Right lung (tissue), 5 donors: ENCODE data around the gene BLM. TPM values are rescaled to one million over a fixed set of nuclear protein-coding genes. Genes with fewer than 3 reads are reported as not detected.

ENCODE experiments used
- DNase-seq, 2 donors: peaks; one replicate each; pipeline ENCODE4 v3.0.0-alpha.2; 2013
- polyA plus RNA-seq, 5 donors: library from polyadenylated mRNA; unstranded; fragments of 120-200 nt; gene quantifications; one replicate each; pipeline versions ENCODE4 v1.2.1 to v1.2.3, GENCODE V29; 2013; ENCODE audit warnings: inconsistent platforms in 1 of 5, low replicate concordance in 1 of 5; ENCODE audit not compliant: insufficient read length in 5 of 5, insufficient read depth in 1 of 5

BLM gene
- polyA plus RNA-seq, 5 donors = 6.5 to 16.3 (median 10.5) TPM

DNA sequence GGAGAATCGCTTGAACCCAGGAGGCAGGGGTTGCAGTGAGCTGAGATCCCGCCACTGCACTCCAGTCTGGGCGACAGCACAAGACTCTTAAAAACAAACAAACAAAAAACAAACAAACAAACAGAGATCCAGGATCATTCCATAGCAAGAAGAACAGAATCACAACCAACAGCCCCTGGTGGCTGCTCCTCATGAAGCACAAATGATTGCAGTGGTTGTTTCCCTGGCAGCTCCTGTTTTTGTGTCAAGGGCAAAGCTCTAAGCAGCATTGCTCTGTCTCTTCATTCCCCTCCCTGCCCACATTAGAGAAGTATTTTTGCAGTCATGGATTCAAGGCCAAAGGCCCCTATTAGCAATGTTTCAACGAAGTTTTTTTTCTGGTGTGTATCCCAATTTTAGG is 25.8 kb upstream of the BLM start:
- DNase-seq = no peak

DNA sequence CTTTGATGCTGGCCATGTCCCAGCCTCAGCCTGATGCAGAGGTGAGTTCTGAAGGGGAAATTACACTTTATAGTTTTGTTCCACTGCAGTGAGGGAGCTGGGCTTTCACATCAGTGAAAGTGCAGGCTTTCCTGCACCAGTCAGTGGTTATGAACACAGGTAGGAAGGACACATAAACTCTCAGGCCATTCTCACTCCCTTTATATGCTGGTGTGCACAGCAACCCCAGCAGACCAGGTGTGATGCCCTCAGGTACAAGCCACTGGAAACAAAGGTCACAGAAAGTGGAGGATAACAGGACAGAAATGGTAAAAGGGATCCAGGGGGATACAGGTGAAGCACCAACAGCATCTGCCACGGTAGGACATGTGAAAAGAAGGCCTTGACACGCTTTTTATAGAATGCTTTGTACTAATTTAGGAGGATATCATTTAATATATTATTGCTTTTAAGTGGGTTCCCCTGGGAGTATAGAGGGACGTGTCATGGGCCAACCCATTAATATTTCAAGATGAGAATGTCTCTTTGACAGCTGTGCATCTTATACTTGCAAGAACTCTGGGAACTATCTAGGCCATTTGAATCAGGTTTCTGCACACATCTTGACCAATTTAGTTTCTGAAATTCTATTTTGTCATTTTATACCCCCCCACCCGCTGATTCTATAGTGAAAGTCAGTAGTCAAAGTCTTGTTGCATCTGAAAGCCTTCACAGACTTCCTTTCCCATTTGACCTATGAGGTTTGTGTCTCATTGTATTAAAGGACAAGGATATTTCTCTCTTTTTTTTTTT is 25.0 kb upstream of the BLM start:
- DNase-seq = no peak

DNA sequence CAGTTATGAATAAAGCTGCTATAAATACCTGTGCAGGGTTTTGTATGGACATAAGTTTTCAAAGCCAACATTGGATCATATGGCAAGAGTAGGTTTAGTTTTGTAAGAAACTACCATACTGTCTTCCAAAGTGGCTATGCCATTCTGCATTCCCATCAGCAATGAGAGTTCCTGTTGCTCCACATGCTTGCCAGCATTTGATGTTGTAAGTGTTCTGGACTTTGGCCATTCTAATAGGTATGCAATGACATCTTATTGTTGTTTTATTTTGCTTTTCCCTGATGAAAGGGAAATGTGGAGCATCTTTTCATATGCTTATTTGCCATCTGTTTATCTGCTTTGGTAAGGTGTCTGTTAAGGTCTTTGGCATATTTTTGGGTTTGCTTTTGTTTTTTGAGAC is 22.2 kb upstream of the BLM start:
- no peak for DNase-seq

DNA sequence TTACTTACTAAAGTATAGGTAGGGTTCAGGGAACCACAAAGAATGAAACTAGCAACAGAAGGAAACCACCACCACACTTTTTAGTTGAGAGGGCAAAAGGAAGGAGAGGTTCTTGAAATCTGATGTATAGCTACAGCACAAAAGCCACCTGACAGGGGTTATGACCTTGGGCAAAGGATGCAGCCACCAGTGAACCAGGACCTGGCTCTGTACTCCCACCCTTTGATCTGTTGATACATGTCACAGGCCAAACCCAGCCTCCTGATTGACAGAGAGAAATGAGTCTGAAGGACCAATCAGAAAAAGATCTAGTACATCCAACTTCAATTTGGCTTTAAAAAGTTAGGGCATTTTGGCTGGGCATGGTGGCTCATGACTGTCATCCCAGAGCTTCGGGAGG is 20.0 kb upstream of the BLM start:
- DNase-seq = no peak

DNA sequence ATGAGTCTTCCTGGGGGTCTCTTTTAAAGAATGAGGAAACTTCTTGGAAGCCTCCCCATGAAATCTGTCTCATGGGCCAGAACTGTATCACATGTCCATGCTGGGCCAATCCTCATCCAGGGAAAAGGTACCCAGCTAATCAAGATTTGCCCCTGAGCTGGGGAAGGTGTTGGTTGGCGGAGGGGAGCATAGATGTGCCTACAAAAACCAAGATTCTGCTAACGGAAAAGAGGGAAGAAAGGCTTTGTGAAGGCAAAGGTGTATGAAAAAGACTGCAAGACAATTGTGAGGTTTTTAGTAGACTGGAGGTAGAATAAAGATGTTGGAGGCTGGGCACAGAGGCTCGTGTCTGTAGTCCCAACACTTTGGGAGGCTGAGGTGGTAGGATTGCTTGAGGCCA is 18.5 kb upstream of the BLM start:
- DNase-seq = no peak

DNA sequence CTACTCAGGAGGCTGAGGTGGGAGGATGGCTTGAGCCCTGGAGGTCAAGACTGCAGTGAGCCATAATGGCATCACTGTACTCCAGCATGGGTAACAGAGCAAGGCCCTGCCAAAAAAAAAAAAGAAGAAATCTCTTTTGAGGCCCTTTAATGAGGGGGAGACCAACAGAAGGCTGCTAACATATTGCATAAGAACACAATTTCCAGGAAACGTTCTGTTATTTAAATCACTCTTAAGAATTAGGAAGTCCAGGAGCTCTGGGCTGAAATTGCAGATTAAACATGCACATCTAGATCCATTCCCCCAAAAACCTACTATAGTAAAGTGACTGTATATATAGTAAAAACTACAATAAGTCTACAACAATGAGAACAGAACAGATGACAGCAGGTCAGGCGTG is 16.1 kb upstream of the BLM start:
- DNase-seq = no peak

DNA sequence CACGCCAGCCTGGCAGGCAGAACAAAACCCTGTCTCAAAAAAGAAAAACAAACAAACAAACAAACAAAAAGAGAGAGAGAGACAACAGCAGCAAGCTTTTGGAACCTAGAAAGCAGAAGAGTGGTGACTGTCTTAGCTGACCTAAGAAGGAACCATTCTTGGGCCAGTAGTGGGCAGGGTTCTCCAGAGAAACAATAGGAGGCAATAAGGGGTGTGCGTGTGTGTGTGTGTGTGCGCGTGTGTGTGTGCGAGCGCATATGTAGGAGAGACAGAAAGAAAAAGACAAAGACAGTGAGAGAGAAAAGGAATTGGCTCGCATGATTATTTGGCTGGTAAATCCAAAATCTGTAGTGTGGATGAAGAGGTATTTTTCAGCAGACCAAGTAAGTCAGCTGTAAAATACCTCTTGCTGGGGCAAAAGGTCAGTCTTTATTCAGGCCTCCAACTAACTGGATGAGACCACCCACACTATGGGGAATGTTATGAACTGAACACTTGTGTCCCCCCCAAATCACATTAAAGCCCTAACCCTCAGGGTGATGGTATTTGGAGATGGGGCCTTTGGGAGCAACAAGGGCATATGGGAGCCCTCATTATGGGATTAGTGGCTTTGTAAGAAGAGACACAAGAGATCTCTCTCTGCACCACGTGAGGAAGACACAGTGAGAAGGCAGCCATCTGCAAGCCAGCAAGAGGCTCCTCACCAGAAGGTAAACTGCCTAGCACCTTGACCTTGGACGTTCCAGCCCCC is 15.1 kb upstream of the BLM start:
- no peak for DNase-seq

DNA sequence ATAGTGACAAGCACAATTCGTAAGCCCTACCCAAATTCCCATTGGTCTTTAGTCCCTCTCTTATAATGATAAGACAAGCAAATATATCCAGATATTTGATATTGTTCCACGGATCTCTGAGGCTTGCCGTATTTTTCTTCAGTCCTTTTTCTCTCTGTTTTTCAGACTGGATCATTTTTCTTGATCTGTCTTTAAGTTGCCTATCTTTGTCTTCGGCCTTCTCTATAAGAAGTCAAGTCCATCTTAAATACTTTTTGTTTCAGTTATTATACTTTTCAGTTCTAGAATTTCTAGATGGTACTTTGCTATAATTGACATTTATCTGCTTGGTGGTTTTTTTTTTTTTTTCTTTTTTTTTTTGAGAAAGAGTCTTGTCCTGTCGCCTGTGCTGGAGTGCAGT is 13.7 kb upstream of the BLM start:
- no peak for DNase-seq

DNA sequence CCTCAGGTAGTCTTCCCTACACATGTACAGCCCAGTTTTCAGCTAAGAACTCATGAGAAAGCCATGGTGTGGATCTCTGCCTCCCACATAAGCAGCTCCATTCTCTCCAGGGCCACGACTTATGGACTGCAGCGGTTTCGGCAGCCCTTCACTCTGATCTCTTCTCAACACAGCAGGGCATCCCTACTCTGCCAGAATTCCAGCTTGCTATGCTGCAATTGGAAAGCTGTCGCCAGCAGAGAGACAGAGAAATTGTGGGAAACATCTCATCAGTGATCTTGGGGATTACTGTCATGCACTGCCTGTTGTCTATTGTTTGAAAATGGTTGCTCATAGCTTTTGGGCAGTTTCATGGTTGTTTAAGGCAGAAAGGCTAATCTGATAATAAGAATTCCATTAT is 11.9 kb upstream of the BLM start:
- DNase-seq = no peak

DNA sequence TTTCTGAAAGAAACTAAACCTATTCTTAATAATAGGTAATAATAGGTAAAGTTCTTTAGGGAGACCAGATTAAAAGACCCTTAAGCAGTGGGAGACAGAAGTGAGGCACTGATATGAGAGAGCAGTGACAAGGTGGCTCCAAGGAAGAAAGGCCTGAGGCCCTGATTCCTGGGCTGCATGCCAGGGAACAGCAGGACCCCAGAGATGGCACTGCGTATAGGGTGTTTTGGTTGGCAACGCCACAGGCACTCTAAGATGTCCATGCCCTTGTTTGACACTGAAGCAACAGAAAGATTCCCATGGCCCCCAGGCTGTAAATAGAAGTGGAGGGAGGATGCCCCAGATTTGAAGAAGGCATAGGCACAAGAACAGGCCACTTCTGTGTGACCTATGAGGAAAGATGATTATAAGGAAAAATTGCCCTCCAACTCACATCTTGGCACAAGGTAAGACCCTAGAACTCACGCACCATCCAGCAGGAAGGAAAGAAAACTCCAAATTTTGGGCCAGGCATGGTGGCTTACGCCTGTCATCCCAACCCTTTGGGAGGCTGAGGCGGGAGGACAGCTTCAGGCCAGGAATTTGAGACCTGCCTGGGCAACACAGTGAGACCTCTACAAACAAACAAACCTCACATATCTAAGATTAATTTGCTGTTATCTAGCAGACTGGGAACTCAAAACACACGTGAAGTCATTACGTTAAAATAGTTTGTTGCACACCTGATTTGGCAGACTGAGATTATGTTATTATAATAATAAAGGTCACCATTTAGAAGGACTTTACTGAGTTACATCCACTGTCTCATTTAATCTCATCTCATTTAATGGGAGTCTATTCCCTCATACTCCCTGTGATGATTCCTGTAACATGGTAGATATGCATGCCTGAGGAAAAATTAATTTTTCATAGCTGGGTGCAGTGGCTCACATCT is 10.5 kb upstream of the BLM start:
- DNase-seq = no peak

DNA sequence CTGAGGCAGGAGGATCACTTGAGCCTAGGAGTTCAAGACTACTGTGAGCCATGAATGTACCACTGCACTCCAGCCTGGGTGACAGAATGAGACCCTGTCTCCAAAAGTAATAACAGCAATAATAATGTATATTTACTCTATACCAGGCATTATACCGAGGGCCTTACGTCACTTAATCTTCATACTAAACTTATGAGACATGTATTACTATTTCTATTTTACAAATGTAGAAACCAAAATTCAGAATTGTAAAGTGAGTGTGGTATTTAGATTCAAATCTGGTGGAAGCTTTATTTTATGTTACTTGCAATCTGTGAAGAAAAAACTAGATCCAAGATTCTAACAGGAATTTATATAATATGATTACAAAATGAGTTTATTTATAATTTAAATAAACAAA is 9.7 kb upstream of the BLM start:
- no peak for DNase-seq

DNA sequence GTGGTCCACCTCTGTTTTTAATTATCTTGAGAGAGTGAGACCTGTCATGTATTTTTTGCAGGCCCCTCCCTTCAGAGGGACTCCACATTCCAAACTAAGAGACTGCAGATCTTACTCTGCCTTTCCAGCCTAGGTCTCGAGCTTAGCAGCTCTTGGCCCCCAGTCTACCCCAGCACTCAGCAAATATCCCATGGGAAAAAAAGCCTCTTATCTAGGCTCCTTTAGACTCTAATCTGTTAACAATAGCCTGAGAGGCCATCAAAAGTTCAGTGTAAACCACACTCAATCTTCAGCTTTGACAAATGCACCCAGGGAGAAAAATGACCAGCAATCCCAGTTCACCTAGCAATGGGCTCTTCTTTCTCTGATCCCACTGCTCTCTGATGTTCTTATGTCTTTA is 8.6 kb upstream of the BLM start:
- no peak for DNase-seq

DNA sequence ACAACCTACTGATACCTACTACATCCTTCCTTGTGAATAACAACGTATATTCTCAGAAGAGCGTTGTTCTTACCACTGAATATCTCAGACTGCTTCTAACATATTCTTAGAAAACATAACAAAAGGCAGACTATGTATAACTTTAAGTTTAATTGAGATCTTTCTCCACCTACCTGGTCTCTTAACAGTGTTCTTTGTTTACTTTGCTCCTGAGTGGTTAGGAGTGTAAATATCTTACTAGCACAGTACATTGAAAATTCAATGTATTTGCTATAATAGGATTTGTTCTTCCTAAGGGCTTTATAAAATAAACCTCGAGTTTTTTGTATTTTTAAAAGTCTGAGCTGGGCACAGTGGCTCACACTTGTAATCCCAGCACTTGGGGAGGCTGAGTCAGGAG is 7.9 kb upstream of the BLM start:
- DNase-seq = no peak

DNA sequence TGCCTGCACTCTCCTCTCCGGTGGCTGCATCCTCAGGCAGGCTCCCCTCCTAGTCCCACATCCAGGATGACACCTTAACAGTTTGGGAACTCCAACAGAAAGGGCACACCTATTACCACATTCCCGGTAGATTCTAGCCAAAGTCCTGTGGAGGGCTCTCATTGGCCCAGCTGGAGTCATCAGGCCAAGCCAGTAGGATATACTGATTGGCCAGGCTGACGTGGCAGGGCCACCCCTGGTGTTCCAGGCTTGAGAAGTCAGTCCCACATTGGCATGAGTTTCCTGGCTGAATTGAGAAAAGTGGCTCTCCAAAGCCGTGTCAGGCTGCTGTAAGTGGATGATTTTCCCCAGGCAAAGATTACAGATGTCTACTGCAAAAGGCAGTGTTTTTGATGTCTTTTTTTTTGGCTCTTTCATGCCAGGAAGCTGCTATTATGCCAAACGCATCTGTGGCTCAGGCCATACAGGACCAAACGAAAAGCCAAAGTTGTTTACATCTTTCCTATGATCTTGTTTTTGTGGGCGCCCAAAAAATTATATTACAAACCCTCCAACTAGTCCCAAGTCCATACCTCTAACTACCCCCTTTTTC is 6.6 kb upstream of the BLM start:
- DNase-seq = no peak

DNA sequence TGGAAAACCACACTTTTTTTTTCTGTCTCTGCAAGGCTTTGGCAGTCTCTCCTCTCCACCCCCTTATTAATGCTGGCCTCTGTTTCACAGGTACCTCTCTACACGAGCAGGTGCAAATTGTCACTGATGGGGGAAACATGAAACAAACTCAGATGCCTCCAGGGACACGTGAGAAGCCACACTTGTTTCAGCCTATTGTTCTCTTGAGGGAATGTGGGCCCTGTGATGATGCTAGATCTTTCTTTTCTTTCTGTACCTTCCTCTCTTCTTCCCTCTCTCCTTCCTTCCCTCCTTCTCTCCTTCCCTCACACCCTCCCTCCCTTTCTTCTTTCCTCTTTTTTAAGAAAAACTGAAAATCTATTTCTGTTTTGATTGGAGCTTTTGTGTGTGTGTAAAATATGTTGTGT is 5.7 kb upstream of the BLM start:
- no peak for DNase-seq

DNA sequence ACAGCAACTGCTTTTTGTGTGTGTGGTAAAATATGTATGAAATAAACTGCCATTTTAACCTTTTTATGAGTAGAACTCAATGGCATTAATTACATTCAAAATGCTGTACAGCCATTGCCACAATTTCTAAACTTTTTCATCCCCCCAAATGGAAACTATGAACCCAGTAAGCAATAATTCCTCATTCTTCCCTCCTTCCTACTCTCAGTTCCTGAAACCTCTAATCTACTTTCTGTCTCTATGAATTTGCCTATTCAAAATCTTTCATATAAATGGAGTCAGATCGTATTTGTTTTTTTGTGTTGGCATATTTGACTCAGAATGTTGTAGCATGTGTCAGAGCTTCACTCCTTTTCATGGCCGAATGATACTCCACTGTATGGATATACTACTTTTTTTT is 5.3 kb upstream of the BLM start:
- no peak for DNase-seq

DNA sequence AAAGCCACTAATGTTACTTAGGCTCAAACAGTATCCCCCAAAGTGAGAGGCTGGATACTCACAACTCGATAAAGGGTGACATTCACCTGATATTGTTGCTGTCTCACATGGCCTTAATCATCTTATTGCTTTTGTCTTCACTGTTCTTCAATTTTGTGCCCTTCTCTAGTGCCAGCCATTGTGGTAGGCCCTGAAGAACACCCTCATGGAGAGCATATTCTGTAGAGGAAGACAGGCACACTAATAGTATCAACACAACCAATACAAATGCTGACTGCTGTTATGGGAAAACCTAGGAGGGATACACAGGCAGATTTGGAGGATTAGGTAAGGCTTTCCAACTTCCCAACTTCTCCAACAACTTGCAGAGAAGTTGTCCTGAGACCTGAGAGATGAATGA is 4.1 kb upstream of the BLM start:
- no peak for DNase-seq

DNA sequence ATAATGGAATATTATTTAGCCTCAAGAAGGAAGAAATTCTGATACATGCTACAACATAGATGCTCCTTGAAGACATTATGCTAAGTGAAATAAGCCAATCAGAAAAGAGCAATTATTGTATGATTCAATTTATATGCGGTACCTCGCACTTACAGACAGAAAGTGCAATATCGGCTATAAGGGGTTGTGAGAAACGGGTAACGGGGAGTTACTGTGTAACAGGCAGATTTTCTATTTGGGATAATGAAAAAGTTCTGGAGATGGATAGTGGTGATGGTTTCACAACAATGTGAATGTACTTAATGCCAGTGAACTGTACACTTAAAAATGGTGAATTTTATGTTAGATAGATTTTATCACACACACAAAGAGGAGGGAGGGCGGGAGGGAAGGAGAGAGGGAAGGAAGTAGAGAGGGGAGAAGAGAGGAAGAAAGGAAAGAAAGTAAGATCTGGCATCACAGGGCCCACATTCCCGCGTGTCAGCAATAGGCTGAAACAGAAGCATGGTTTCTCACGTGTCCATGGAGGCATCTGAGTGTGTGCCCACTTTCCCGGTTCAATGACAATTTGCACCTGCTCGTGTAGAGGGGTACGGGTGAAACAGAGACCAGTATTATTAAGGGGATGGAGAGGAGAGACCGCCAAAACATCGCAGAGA is 700 bp upstream of the BLM start:
- DNase-seq = no peak

DNA sequence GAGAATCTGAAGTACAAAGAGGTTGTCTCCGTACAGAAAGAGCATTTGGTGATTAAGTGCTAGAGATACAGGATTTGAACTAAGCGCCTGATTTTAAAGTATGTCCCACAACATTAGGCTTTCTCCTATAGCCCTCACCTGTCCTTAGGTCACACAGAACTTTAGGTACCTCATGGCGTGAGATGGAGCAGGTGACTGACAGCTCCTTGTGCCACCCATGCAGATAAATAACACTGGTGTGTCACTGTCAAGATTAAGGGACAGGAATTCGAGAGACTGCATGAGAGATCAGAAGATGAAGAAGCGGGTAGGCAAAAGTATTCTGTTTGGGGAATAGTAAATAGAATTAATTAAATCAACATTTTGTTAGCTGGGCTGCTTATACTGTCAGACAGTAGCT is 1.1 kb downstream of the BLM start:
- no peak for DNase-seq

DNA sequence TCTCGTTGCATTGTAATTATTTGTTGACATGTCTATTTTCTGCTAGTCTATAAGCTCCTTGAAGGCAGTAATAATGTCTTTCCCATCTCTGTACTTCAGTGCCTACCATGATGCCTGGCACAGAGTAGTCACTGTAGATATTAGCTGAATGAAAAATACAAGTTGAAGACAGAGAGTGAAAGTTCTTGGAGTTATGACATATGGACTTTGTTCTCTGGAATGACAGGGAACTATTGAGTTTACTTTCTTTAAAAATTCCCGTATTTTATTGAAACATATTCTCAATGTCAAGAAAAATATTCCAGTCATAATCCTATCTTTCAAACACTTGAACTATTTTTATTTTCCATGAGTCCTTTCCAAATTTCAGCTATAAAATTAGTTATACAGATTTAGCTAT is 3.0 kb downstream of the BLM start:
- DNase-seq = no peak

DNA sequence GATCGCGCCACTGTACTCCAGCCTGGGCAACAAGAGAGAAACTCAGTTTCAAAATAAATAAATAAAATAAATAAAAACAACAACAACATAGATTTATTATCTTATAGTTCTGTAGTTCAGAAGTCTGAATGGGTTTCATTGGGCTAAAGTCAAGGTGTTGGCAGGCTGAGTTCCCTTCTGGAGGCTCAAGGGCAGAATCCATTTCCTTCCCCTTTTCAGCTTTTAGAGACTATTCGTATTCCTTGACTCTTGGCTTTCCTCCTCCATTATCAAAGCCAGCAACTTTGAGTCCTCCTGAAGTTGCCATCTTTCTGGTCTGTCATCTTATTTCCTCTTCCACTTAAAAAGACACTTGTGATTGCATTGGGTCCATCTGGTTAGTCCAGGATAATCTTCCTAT is 12.1 kb downstream of the BLM start:
- no peak for DNase-seq

DNA sequence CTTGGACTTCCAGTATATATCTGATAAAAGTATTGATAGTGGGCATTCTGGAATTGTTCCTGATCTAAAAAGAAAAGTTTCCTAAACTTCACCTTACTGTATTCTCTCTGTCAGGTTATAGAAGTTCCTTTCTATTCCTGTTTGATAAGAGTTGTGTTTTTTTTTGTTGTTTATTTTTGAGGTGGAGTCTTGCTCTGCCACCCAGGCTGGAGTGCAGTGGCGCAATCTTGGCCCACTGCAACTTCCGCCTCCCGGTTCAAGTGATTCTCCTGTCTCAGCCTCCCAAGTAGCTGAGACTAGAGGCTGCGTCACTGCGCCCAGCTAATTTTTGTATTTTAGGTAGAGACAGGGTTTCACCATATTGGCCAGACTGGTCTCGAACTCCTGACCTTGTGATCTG is 13.1 kb downstream of the BLM start:
- no peak for DNase-seq
